ENCODE data around the gene WTAP. TPM values are rescaled to one million over a fixed set of nuclear protein-coding genes. Genes with fewer than 3 reads are reported as not detected.

The WTAP gene
- total RNA-seq, 1 experiment from 2014 or later, result 44.7 TPM

DNA sequence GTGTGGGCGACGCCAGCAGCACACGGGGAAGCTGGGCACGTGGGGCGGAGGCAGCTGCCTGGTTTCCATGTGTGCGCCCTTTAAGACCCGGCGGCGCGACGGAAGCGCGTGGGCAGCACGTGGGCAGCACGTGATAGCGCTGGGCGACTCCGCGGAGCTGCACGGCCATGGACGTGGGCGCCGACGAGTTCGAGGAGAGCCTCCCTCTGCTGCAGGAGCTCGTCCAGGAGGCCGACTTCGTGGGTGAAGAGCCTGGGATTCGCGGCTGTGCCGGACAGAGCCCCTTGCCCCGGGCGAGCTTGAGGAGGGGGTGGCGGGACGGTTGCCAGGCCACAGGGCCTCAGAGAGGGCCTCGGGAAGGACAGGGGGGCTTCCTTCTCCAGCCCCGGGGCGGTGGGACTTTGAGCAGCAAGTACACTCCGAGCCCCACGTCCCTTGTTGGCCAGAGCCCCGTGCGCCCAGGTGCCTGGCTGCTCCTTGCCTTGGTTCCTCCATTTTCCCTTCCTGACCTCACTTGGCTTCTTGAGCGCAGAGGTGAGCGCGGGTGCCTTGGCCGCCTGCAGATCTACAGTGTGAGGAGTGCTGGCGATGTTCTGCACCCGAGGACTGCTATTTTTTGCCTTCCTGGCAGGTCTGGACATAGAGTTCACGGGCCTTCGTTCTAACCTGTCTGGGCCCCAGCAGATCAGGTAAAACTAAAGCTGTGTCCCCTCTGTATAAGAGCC lies 73.0 kb downstream of the WTAP start, which contains the start of gene PNLDC1:
TSS of gene PNLDC1 (plus strand) at position 136 of the 725 bp plus-strand sequence. CDS start at position 168, 32 bp downstream.
- POLR2A ChIA-PET (ENCODE audit: unreplicated experiment), result no interaction called here

DNA sequence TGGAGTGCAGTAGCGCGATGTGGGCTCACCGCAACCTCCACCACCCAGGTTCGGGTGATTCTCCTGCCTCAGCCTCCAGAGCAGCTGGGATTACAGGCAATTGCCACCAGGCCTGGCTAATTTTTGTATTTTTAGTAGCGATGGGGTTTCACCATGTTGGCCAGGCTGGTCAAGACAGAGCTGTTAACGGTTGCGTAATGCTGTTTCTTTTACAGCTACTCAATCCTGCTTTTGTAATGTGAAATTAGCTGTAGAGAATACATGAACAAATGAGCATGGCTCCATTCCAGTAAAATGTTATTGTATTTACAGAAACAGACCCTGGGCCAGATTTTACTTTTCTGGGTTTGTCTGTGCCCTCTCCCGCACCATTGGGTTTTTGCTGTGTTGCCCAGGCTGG lies 74.6 kb downstream of the WTAP start:
- H3K4me2 ChIP-seq, result no peak overlapping the region
- H3K36me3 ChIP-seq (ENCODE audit: low read depth), result peaks cover 10% of the 10 kb centered on the region; the same call in 1 of the 2 replicates
- no peak overlapping the region for H2AFZ ChIP-seq
- ChIA-PET CTCF (no interaction called here), POLR2A (ENCODE audit: unreplicated experiment) (no interaction called here)
- no peak overlapping the region for H3K27ac ChIP-seq
- no peaks in the 10 kb centered on the region for H4K20me1 ChIP-seq (ENCODE audit: insufficient read depth)
- H3K9me3 ChIP-seq (ENCODE audit: insufficient read depth, low read depth), result no peaks in the 10 kb centered on the region
- no TSS peak for BruUV-seq (replicated peaks)
- no peaks in the 10 kb centered on the region for H3K9me2 ChIP-seq (ENCODE audit: insufficient read depth)
- intact Hi-C loops (cut with micrococcal nuclease; ENCODE audit: unreplicated experiment), result no loop called here
- TF ChIP-seq CTCF (conservative IDR thresholded peaks at IDR 0.05) (no peak), EZH2 (IDR thresholded peaks at IDR 0.05; ENCODE audit: low read depth) (no peak)
- no peak for DNase-seq
- no peaks in the 10 kb centered on the region for H3K79me2 ChIP-seq (ENCODE audit: low read depth)
- no peaks in the 10 kb centered on the region for H3K27me3 ChIP-seq (ENCODE audit: insufficient read depth, low read depth)
- H3K4me1 ChIP-seq (replicated peaks; ENCODE audit: insufficient read depth), result no peaks in the 10 kb centered on the region
- H3K4me3 ChIP-seq, result no peak overlapping the region
- H3F3A ChIP-seq (ENCODE audit: insufficient read depth, low read depth), result peaks cover 6% of the 10 kb centered on the region; the same call in 1 of the 2 replicates

More for the DNA sequence above, 73.0 kb downstream of the WTAP start, which contains the start of gene PNLDC1:
- no peak for DNase-seq
- no TSS peak for BruUV-seq (replicated peaks)
- no peak within 1 kb of the TSS for H2AFZ ChIP-seq
- H3K9me3 ChIP-seq (ENCODE audit: insufficient read depth, low read depth), result no peaks in the 10 kb centered on the region
- intact Hi-C loops (cut with micrococcal nuclease; ENCODE audit: unreplicated experiment), result no loop called here
- no peak for TF ChIP-seq CTCF (conservative IDR thresholded peaks at IDR 0.05)
- no peak for TF ChIP-seq EZH2 (IDR thresholded peaks at IDR 0.05; ENCODE audit: low read depth)
- peaks cover 13% of the 10 kb centered on the region; the same call in 1 of the 2 replicates for H3F3A ChIP-seq (ENCODE audit: insufficient read depth, low read depth)
- CTCF ChIA-PET, result no interaction called here
- H3K4me1 ChIP-seq (replicated peaks; ENCODE audit: insufficient read depth), result no peaks in the 10 kb centered on the region; the same call in 1 of the 2 replicates
- no peak within 1 kb of the TSS for H3K27ac ChIP-seq
- peaks cover 10% of the 10 kb centered on the region; the same call in 1 of the 2 replicates for H3K36me3 ChIP-seq (ENCODE audit: low read depth)
- H3K9me2 ChIP-seq (ENCODE audit: insufficient read depth), result no peaks in the 10 kb centered on the region
- H4K20me1 ChIP-seq (ENCODE audit: insufficient read depth), result no peaks in the 10 kb centered on the region
- H3K79me2 ChIP-seq (ENCODE audit: low read depth), result no peaks in the 10 kb centered on the region
- H3K27me3 ChIP-seq (ENCODE audit: insufficient read depth, low read depth), result no peaks in the 10 kb centered on the region
- no peak within 1 kb of the TSS for H3K4me2 ChIP-seq
- no peak within 1 kb of the TSS for H3K4me3 ChIP-seq

DNA sequence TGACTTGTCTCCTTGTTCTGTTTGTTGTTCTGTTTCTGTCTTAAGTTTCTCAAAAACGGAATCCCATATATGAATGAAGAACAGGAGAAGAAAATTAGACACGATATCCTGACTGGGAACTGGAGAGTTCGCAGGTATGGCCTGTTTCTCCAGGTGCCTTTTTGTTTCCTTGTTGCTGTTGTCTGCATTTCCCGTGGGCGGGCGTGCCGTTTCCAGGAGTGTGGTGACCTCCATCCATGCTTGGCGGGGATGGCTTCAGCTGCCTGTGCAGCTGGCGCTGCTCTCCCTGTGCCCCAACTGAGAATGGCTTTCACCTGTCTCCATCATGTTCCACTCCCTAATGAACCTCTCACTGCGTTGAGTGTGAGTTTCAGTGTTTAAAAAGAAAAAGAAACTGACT lies 77.2 kb downstream of the WTAP start:
- Histone ChIP-seq H3K4me3 (no peak overlapping the region), H3K27ac (no peak overlapping the region), H3K79me2 (ENCODE audit: low read depth) (no peaks in the 10 kb centered on the region), H3K9me3 (ENCODE audit: insufficient read depth, low read depth) (no peaks in the 10 kb centered on the region), H4K20me1 (ENCODE audit: insufficient read depth) (no peaks in the 10 kb centered on the region), H2AFZ (no peak overlapping the region), H3K9me2 (ENCODE audit: insufficient read depth) (no peaks in the 10 kb centered on the region), H3F3A (ENCODE audit: insufficient read depth, low read depth) (peaks cover 10% of the 10 kb centered on the region), H3K4me2 (no peak overlapping the region), H3K4me1 (replicated peaks; ENCODE audit: insufficient read depth) (peaks cover 10% of the 10 kb centered on the region), H3K36me3 (ENCODE audit: low read depth) (no peaks in the 10 kb centered on the region), H3K27me3 (ENCODE audit: insufficient read depth, low read depth) (no peaks in the 10 kb centered on the region)
- ChIA-PET POLR2A (ENCODE audit: unreplicated experiment) (no interaction called here), CTCF (no interaction called here)
- BruUV-seq (replicated peaks), result no TSS peak
- TF ChIP-seq CTCF (conservative IDR thresholded peaks at IDR 0.05) (no peak), EZH2 (IDR thresholded peaks at IDR 0.05; ENCODE audit: low read depth) (no peak)
- intact Hi-C loops (cut with micrococcal nuclease; ENCODE audit: unreplicated experiment), result no loop called here
- DNase-seq, result no peak
